ENCODE measurements around the gene BMERB1.

The BMERB1 gene

DNA sequence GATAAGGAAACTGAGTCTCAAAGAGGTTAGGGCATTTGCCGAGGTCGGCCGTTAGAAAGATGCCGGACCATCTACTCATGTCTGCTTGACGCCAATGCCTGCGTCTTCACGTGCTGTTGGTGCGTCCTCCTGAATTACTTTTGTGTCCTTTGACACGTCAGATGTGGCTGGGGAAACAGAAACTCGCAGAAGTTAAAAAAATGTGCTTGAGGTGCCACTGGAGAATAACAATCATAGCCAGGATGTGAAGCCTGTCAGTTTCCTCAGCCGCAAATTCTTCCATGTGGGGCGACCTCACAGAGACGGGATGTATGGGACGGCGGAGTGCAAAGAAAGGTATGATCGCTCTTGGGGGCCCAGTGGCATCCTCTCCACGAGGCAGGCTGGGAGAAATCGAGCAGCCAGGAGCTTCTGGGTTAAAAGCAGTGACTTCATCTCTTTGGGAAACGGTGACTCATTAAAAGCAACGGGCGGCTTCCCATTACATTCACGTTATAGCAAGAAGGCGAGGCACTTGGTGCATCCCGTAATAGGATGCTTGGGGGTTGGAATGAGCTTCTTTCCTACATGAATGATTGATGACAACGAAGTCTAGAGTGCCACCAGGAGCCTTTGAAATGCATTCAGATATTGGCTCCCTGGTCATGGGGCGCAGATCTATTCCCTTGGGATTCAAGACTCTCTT is 67.8 kb downstream of the BMERB1 start:
- no peak for DNase-seq

DNA sequence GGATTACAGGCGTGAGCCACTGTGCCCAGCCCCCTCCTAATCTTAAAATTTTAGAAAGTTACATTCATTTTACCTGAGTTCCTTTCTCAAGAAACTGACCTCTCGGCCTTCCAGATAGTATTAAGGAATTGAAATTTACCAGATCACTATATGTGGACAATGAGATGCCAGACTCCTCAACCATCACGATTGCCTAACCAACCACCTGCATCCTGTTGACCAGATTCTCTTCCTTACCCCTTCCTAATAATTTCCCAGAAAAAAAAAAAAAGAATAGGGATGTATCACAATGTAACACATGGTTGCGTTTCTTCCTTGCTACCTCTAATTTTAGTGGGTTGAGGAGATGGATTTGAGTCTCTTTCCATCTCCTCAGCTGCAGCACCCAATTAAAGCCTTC is 72.1 kb downstream of the BMERB1 start:
- DNase-seq = no peak

DNA sequence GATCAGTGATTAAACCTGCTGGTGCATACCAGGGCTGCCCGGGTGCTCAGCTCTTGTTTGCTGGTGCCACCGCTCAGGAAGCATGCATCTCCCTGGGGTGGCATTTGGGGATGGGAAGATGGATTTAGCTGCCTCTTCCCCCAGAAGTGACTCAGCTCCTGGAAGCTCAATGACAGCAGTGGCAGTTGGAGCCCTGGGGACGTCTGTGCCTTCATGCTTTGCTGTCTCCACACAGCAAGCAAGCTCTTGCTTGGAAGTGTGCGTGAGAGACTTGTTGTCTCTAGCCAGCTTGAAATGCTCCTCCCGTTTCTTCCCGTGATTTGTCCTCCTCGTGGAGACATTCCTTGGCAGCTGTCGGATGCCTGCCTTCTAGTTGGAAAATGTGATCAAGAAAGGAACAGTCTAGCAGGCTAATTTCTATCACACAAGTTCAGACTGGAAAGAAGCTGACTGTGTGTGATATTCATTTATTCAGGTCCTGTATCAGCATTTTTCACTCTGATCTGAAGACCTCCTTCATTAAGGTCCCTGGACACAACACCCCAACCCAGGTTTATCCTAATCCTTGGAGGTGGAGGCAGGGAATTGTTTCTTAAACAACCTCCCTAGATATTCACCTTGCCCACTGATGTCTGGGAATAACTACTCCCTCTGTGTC is 73.0 kb downstream of the BMERB1 start:
- DNase-seq = no peak

DNA sequence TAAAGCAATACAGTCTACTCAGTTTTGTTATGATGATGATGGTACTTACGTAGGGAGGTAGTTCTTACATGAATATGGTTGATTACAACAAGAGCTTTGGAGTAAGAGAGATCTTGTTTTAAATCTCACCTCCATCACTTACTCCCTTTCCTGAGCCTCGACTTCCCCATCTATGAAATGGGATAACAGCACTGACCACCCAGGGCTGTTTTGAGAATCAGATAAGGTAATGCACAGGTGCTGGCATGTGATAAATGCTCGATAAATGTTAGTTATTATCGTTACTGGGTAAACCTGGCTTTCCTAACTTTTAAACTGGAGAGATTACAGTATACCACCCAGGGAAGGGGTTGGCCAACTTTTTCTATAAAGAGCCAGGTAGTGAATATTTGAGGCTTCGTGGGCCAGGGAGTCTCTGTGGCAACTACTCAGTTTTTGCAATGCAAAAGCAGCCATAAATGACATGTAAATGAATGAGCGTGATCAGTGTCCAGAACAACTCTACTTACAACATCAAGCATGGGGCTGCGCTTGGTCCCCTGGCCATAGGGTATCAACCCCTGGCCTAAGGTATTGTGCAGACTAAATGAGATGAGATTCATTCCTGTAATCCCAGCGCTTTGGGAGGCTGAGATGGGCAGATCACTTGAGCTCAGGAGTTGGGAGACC is 73.7 kb downstream of the BMERB1 start:
- no peak for DNase-seq

- DNase-seq = no peak
Observed at GRCh38 chr16:15509051-15509592, 74.7 kb downstream of the BMERB1 start.

GRCh38 chr16:15509593-15510535 is 75.5 kb downstream of the BMERB1 start:
- DNase-seq = no peak

DNA sequence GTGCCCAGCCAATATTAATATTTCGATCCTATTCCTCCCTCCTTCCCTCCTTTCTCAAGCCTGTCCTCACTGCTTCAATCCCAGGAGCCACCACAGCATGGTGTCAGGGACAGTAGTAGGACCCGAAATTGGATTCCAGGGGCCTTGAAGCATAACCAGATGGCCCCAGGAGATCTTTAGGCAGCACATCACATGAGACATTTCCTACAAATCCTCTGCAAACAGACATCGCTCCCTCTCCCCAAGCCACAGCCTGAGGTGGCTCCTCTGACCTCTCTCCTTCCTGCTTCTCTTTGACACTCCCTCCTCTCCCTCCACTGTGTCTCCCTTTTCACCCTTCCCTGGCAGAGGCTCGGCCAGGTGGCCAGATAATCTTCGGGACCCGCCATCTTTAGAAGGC is 76.6 kb downstream of the BMERB1 start:
- no peak for DNase-seq

DNA sequence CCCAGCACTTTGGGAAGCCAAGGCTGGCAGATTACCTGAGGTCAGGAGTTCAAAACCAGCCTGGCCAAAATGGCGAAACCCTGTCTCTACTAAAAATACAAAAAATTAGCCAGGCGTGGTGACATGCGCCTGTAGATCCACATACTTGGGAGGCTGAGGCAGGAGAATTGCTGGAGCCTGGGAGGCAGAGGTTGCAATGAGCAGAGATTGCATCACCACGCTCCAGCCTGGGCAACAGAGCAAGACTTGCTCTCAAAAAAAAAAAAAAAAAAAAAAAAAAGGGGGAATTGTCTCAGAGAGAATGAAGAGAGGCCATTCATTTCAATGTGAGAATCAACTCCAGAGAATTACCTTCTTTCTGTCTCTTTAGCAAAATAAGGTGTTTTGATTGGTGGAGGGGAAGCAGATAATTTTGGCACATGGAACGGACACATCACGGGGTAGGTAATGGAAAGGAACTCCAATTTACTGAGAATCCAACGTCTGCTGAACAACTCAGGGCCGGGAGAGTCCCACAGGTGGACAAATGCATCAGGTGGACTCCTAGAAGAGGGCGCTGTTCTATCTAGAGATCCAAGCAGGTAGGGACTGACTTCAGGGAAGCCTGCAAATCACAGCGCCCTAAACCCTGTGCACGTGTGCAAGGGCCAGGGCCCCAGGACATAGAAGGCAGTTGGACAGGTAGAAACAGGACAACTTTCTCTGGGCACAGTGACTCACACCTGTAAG is 77.5 kb downstream of the BMERB1 start:
- DNase-seq = no peak

DNA sequence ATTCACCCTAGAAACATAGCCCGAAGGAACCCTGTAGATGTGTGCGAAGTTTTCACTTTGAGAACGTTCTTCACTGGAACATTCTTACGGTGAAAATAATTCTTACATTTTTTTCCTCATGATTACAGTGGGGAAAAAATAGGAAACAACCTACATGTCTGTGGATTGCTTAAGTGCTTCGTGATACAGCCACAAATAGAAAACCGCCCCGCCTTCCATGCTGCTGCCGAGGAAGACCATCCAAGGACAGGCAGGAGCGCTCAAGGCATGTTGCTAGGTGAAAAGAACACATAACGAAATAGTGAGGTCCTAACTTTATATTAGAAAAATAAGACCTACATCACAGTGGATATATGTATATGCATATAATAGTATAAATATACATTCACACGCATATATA is 78.8 kb downstream of the BMERB1 start:
- DNase-seq = no peak

DNA sequence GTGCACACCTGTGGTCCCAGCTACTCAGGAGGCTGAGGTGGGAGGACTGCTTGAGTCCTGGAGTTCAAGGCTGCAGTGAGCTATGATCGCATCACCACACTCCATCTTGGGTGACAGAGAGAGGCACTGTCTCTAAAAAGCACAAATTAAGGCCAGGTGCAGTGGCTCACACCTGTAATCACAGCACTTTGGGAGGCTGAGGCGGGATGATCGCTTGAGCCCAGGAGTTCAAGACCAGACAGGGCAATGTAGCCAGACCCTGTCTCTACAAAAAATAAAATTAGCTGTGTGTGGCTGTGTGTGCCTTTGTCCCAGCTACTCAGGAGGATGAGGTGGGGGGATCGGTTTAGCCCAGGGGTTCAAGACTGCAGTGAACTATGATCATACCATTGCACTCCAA is 81.6 kb downstream of the BMERB1 start:
- DNase-seq = no peak

GRCh38 chr16:15516609-15517008 is 82.2 kb downstream of the BMERB1 start:
- no peak for DNase-seq

DNA sequence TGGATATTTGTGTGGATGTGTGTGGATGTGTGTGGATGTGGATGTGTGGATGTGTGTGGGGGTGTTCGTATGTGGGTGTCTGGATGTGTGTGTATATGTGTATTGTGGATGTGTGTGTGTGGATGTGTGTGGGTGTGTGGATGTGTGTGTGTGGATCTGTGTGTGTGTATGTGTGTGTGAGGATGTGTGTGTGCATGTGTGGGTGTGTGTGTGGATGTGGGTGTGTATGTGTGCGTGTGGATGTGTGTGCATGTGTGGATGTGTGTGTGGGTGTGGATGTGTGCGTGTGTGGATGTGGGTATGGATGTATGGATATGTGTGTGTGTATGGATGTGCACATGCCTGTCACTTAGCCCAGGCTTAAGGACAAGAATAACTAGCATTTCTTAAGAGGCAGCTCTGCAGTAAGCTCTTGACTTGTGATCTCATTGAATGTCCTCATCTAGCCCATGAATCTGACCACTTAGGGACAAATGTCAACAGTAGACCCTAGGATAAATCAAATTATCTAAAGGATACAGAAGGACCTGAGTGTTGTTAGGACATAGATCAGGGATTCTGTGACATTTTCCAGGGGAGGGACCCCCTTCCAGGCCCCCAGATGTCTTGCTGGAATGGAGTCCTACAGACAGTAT is 83.5 kb downstream of the BMERB1 start:
- no peak for DNase-seq

GRCh38 chr16:15518381-15519351 is 84.3 kb downstream of the BMERB1 start:
- DNase-seq = no peak

DNA sequence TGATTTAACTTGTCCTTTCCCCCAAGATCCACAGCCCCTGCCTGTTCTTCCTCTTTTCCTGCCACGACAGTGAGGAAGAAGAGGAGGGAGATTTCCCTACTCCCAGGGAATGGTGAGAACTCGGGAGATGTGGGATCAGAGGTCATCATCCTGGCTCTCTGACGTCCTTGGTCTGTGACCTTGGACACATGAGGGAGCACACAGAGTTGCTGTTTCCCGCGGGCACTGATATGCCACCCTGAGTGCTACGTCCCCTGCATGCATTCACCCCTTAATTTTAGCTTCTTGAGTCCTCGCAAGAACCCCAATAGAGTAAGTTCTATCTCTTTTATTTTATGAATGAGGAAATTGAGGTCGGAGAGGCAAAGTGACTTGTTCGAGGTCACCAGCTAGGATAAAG is 85.4 kb downstream of the BMERB1 start:
- DNase-seq = no peak

- DNase-seq = no peak
Observed at GRCh38 chr16:15521390-15521757, 87.0 kb downstream of the BMERB1 start.

DNA sequence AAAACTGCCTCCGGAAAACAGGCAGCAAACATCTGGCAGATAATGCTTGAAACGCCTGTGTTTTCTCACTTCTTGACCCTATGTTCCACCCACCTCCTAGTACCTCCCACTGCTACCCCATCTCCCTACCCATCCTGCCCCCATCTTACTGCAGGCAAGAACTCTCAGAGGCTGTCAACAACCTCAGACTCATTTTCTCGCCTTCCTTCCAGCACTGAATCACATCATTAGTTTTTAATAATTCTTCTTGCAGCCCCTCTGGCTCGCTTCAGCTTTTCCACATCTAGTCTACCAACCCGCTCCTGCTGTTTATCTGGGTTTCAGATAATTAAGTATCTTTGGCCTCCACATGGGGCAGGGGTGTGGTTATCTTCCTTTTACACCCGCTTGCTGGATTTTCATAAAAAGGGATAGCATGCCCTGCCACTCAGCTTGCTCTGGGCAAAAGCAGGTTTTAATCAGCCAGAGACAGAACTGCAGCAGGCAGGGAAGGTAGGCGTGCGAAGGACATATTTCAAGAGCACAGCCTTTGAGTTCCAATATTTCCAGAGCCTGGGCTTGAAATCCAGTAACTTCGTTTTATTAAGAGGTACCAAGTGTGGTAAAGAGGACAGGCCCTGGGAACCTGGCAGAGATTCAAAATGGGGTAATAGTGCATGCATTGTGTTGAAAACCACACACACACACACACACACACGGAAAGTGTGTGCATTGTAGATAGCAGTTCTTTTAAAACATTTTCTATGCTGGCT is 87.5 kb downstream of the BMERB1 start:
- no peak for DNase-seq

- DNase-seq = no peak
Observed at GRCh38 chr16:15523092-15523541, 88.7 kb downstream of the BMERB1 start.

GRCh38 chr16:15523939-15524338 is 89.6 kb downstream of the BMERB1 start:
- DNase-seq = no peak

- DNase-seq = no peak
Observed at GRCh38 chr16:15524966-15525365, 90.6 kb downstream of the BMERB1 start.

DNA sequence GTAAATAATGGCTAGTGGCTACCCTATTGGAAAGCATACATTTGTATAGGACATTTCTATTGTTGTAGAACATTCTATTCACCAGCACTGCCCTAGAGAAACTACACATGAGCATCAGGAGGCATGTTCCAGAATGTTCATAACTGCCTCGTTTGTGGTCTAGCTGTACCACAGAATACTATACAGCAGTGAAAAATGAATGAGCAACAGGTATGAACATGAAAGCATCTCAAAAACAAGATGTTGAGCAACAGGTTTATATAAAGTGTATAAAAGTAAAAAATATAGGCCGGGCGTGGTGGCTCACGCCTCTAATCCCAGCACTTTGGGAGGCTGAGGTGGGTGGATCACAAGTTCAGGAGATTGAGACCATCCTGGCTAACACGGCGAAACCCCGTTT is 91.7 kb downstream of the BMERB1 start:
- DNase-seq = no peak
